WERI-Rb-1 (cell line): Measurements from ENCODE around the gene MAP2K6.

Source experiments
- DNase-seq: peaks from one replicate; pipeline ENCODE4 v3.0.0-alpha.2; 2020
- H3K27ac ChIP-seq: fragments of 250-450 bp; sonication (Bioruptor Pico); 2 replicates; pipeline ENCODE4 v1.5.1; 2020; ENCODE audit warnings: mild to moderate bottlenecking, moderate library complexity
- H3K27me3 ChIP-seq: fragments of 250-450 bp; sonication (Bioruptor Pico); 2 replicates; pipeline ENCODE4 v1.5.1; 2021; ENCODE audit warnings: mild to moderate bottlenecking, low read depth, moderate library complexity; ENCODE audit not compliant: insufficient read depth, severe bottlenecking
- H3K36me3 ChIP-seq: fragments of 250-450 bp; sonication (Bioruptor Pico); 2 replicates; pipeline ENCODE4 v1.5.1; 2020; ENCODE audit warnings: mild to moderate bottlenecking, moderate library complexity
- H3K4me3 ChIP-seq: 2 replicates; pipeline ENCODE4 v1.5.1; 2011; ENCODE audit warnings: low read depth, mild to moderate bottlenecking, control low read depth, low read length
- H3K9me3 ChIP-seq: fragments of 250-450 bp; sonication (Bioruptor Pico); 2 replicates; pipeline ENCODE4 v1.5.1; 2021; ENCODE audit warnings: mild to moderate bottlenecking, moderate library complexity; ENCODE audit not compliant: severe bottlenecking
- CTCF ChIP-seq: IDR thresholded peaks from 2 replicates; pipeline ENCODE4 v1.5.1; 2011; ENCODE audit warnings: low read depth, mild to moderate bottlenecking, control low read depth, inconsistent platforms, low read length

Gene MAP2K6

GRCh38 chr17:69506489-69506888, 92.0 kb downstream of the MAP2K6 start:
- DNase-seq: no peak
- Histone ChIP-seq H3K27me3 (no peaks in the 10 kb centered on the region), H3K36me3 (no peaks in the 10 kb centered on the region), H3K27ac (no peak overlapping the region), H3K4me3 (no peak overlapping the region), H3K9me3 (no peaks in the 10 kb centered on the region)
- peak; percentile 46 for TF ChIP-seq CTCF

- no peak for TF ChIP-seq CTCF
- no peak overlapping the region for H3K27ac ChIP-seq
- H3K27me3 ChIP-seq: no peaks in the 10 kb centered on the region
- no peak for DNase-seq
- no peak overlapping the region for H3K4me3 ChIP-seq
- H3K36me3 ChIP-seq: no peaks in the 10 kb centered on the region
- no peaks in the 10 kb centered on the region for H3K9me3 ChIP-seq
Measured at GRCh38 chr17:69508814-69509213, 94.3 kb downstream of the MAP2K6 start.

- Histone ChIP-seq H3K27ac (no peak overlapping the region), H3K9me3 (no peaks in the 10 kb centered on the region), H3K4me3 (no peak overlapping the region), H3K36me3 (no peaks in the 10 kb centered on the region), H3K27me3 (no peaks in the 10 kb centered on the region)
- TF ChIP-seq CTCF: no peak
- no peak for DNase-seq
Measured at GRCh38 chr17:69511250-69511649, 96.8 kb downstream of the MAP2K6 start.

GRCh38 chr17:69512946-69513345, 98.4 kb downstream of the MAP2K6 start:
- H3K9me3 ChIP-seq: no peaks in the 10 kb centered on the region
- H3K36me3 ChIP-seq: no peaks in the 10 kb centered on the region
- no peaks in the 10 kb centered on the region for H3K27me3 ChIP-seq
- H3K27ac ChIP-seq: no peak overlapping the region
- DNase-seq: no peak
- H3K4me3 ChIP-seq: no peak overlapping the region
- no peak for TF ChIP-seq CTCF

- no peak for DNase-seq
- Histone ChIP-seq H3K4me3 (no peak overlapping the region), H3K36me3 (no peaks in the 10 kb centered on the region), H3K27me3 (no peaks in the 10 kb centered on the region), H3K27ac (no peak overlapping the region), H3K9me3 (no peaks in the 10 kb centered on the region)
- no peak for TF ChIP-seq CTCF
Measured at GRCh38 chr17:69516225-69516624, 101.7 kb downstream of the MAP2K6 start.

GRCh38 chr17:69516911-69517310, 102.4 kb downstream of the MAP2K6 start:
- Histone ChIP-seq H3K27ac (no peak overlapping the region), H3K4me3 (no peak overlapping the region), H3K27me3 (no peaks in the 10 kb centered on the region), H3K36me3 (no peaks in the 10 kb centered on the region), H3K9me3 (no peaks in the 10 kb centered on the region)
- no peak for TF ChIP-seq CTCF
- DNase-seq: no peak
